ENCODE results near the gene SLCO2B1.

The SLCO2B1 gene

GRCh38 chr11:75161506-75162095, 10.7 kb downstream of the SLCO2B1 start:
- DNase-seq (ENCODE audit: low read depth in 2 of 2): no peak

- DNase-seq (ENCODE audit: low read depth in 2 of 2): no peak
Observed at GRCh38 chr11:75162954-75163353, 12.0 kb downstream of the SLCO2B1 start.

GRCh38 chr11:75163921-75164849, 13.3 kb downstream of the SLCO2B1 start:
- DNase-seq (ENCODE audit: low read depth in 2 of 2): no peak

- DNase-seq (ENCODE audit: low read depth in 2 of 2): no peak
Observed at GRCh38 chr11:75165721-75166120, 14.8 kb downstream of the SLCO2B1 start.

- DNase-seq (ENCODE audit: low read depth in 2 of 2): no peak
Observed at GRCh38 chr11:75166791-75167190, 15.9 kb downstream of the SLCO2B1 start.

- DNase-seq (ENCODE audit: low read depth in 2 of 2): no peak
Observed at GRCh38 chr11:75167617-75168016, 16.7 kb downstream of the SLCO2B1 start.

GRCh38 chr11:75169101-75169885, 18.4 kb downstream of the SLCO2B1 start:
- no peak for DNase-seq (ENCODE audit: low read depth in 2 of 2)

GRCh38 chr11:75170516-75171201, 19.8 kb downstream of the SLCO2B1 start:
- no peak for DNase-seq (ENCODE audit: low read depth in 2 of 2)

- no peak for DNase-seq (ENCODE audit: low read depth in 2 of 2)
Observed at GRCh38 chr11:75173336-75173735, 22.4 kb downstream of the SLCO2B1 start.

- DNase-seq (ENCODE audit: low read depth in 2 of 2): no peak
Observed at GRCh38 chr11:75174781-75175370, 24.0 kb downstream of the SLCO2B1 start.

- no peak for DNase-seq (ENCODE audit: low read depth in 2 of 2)
Observed at GRCh38 chr11:75182664-75183063, 31.8 kb downstream of the SLCO2B1 start.

GRCh38 chr11:75184051-75184450, 33.1 kb downstream of the SLCO2B1 start:
- DNase-seq (ENCODE audit: low read depth in 2 of 2): no peak

GRCh38 chr11:75184757-75185425, 34.0 kb downstream of the SLCO2B1 start:
- DNase-seq (ENCODE audit: low read depth in 2 of 2): no peak

- DNase-seq (ENCODE audit: low read depth in 2 of 2): no peak
Observed at GRCh38 chr11:75185866-75186265, 35.0 kb downstream of the SLCO2B1 start.

GRCh38 chr11:75186999-75187398, 36.1 kb downstream of the SLCO2B1 start:
- no peak for DNase-seq (ENCODE audit: low read depth in 2 of 2)

GRCh38 chr11:75188671-75189070, 37.8 kb downstream of the SLCO2B1 start:
- no peak for DNase-seq (ENCODE audit: low read depth in 2 of 2)

- no peak for DNase-seq (ENCODE audit: low read depth in 2 of 2)
Observed at GRCh38 chr11:75189108-75189507, 38.2 kb downstream of the SLCO2B1 start.

GRCh38 chr11:75189911-75190310, 39.0 kb downstream of the SLCO2B1 start:
- no peak for DNase-seq (ENCODE audit: low read depth in 2 of 2)

GRCh38 chr11:75190652-75191329, 39.9 kb downstream of the SLCO2B1 start:
- DNase-seq (ENCODE audit: low read depth in 2 of 2): no peak

GRCh38 chr11:75191330-75191717, 40.4 kb downstream of the SLCO2B1 start:
- no peak for DNase-seq (ENCODE audit: low read depth in 2 of 2)

All from fibroblast of skin of left biceps (primary cell).